Stimulated activated CD8-positive, alpha-beta memory T cell treated with anti-CD3 and anti-CD28 coated beads, Interleukin-12 subunit alpha, Interleukin-12 subunit beta, amount 100 ng/mL, for 1 hour (primary cell): ENCODE data around the gene ABCC4.

Source experiments
- DNase-seq: peaks from one replicate; pipeline ENCODE4 v3.0.0-alpha.2; 2020; ENCODE audit warnings: low read depth

Gene ABCC4, protein sequence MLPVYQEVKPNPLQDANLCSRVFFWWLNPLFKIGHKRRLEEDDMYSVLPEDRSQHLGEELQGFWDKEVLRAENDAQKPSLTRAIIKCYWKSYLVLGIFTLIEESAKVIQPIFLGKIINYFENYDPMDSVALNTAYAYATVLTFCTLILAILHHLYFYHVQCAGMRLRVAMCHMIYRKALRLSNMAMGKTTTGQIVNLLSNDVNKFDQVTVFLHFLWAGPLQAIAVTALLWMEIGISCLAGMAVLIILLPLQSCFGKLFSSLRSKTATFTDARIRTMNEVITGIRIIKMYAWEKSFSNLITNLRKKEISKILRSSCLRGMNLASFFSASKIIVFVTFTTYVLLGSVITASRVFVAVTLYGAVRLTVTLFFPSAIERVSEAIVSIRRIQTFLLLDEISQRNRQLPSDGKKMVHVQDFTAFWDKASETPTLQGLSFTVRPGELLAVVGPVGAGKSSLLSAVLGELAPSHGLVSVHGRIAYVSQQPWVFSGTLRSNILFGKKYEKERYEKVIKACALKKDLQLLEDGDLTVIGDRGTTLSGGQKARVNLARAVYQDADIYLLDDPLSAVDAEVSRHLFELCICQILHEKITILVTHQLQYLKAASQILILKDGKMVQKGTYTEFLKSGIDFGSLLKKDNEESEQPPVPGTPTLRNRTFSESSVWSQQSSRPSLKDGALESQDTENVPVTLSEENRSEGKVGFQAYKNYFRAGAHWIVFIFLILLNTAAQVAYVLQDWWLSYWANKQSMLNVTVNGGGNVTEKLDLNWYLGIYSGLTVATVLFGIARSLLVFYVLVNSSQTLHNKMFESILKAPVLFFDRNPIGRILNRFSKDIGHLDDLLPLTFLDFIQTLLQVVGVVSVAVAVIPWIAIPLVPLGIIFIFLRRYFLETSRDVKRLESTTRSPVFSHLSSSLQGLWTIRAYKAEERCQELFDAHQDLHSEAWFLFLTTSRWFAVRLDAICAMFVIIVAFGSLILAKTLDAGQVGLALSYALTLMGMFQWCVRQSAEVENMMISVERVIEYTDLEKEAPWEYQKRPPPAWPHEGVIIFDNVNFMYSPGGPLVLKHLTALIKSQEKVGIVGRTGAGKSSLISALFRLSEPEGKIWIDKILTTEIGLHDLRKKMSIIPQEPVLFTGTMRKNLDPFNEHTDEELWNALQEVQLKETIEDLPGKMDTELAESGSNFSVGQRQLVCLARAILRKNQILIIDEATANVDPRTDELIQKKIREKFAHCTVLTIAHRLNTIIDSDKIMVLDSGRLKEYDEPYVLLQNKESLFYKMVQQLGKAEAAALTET (N-terminal part only)

DNA sequence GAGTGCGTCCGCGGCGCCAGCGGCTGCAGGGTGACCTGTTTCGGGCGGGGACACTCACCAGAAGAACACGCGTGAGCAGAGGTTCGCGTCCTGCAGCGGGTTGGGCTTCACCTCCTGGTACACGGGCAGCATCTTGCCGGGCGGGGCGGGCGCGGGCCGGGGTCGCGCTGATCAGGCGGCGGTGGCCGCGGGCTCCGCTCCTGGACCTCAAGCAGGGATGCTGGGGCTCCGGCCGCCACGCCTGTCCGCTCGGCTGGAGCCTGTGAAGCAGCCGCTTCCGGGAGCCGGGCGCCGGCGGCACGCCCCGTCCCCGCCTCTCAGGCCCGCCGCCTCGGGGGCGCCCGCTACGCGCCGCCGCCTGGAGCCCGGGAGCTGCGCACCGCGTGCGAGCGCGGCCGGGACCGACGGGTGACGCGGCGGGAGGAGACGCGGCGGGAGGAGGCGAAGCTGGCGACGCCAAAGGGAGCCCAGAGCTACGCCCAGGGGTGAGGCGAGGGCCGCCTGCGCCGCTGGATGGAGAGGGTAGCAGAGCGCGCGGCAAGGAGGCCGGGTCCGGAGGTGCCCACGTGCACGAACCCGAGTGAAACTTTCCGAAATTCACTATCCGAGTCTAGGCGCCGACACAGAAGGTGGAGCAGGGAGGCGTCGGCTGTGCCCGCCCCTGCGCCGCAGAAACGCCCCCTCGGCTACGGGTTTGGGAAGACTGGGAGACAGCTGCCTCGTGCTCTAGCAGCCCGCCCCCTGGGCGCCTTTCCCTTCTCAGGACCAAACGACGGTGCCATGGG is at the start of gene ABCC4:
Gene ABCC4 (minus strand): TSS at position 269 of the 785 bp plus-strand sequence. CDS start 137 bp downstream, at position 132.
- DNase-seq, result peak; percentile 11

DNA sequence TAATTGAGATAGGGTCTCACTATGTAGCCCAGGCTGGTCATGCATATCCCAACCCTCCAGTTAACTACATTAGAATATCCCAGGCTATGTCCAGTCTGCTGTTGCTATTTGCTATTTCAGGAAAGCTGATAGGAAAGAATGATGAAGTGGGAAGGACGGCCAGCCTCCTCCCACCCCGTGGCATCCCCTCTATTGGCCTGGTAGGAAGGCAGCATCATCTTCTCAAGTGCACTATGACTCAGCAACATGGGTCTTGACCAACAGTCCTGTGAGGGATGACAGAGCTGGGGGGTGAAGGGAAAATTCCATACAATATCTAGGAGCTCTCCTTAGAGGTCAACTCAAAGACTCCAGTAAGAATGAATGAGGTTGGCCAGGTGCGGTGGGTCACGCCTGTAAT is 48.0 kb upstream of the ABCC4 start:
- no peak for DNase-seq

DNA sequence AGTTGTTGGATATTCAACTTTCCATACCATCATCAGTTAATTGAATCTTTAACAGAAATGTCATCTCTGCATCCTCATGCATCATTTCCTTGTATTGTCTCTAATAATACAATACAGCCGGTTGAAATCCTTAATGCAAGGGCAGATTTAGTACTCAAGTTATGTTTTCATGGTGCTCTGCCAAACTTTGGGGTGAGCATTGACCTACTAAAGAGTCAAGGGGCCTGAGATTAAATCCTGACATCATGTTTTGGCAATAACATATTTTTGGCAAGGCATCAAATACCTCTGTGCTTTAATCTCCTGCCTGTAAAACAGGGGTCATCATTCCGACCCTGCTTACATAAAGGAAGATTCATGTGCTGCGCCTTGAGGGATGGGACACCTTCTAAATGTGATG is 42.7 kb upstream of the ABCC4 start:
- no peak for DNase-seq

- no peak for DNase-seq
Measured at GRCh38 chr13:95341441-95341840, 40.2 kb upstream of the ABCC4 start.

DNA sequence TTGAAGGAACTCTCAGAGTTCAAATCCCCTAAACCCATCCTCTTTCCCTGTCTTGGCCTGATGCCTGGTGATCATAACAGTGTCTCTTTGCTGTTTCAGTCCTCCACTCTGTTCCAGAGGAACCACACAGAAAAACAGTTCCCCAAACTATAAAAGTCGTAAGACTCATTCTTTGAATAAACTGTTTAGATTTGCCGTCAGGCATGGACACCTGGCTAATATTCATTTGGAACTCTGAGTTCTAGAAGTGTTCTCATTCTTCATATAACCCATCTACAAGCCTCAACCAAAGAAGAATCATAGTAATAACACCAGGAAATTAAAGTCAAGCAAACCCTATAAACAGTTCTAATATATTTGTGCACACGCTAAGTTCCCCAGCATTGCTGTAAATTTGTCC is 37.7 kb upstream of the ABCC4 start:
- DNase-seq, result no peak

DNA sequence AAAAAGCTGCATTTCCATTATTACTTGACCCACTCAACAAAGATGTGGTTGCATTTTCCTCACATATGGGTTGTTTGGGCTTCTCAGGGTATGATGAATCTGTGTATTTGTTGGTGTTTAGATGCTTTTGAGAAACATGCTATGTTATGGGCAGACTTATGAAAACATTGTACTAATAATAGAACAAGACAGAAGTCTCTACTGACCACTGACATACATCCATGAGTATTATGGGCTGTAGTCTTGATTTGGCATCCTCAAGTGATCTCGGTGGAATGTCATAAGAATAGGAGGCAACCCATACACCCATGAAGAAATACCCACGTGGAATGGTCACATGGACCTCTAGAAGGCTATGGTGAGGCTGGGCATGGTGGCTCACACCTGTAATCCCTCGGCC is 36.3 kb upstream of the ABCC4 start:
- DNase-seq, result no peak

DNA sequence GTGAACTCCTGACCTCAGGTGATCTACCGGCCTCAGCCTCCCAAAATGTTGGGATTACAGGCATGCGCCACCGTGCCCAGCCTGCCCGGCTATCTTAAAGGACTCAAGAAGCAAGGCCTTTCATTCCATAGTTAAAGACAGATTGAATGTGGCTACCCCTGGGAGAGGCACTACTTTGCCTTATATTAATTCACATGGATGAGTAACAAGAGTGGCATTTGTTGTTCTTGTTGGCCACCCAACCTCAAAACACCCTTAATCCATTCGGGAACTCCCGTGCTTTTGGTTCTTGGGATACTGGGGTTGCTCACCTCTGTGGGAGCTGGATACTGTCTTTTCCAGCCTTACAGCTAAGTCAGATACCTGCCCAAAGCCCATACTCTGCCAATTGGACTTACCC is 34.4 kb upstream of the ABCC4 start:
- no peak for DNase-seq

DNA sequence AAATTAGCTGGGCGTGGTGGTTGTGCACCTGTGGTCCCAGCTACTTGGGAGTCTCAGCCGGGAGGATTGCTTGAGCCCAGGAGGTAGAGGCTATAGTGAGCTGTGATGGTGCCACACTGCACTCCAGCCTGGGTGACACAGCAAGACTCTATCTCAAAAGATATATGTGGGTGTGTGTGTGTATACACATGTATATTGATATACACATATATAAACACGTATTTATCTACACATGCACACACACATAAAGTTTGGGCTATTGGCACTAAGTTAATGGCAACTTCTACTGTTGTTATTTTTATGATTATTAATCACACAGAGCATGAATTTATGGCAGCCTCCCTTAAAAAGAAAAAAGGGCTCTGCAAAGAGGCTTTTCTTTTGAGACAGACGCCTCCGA is 27.1 kb upstream of the ABCC4 start:
- DNase-seq, result no peak

- DNase-seq, result no peak
Measured at GRCh38 chr13:95327190-95327589, 25.9 kb upstream of the ABCC4 start.

DNA sequence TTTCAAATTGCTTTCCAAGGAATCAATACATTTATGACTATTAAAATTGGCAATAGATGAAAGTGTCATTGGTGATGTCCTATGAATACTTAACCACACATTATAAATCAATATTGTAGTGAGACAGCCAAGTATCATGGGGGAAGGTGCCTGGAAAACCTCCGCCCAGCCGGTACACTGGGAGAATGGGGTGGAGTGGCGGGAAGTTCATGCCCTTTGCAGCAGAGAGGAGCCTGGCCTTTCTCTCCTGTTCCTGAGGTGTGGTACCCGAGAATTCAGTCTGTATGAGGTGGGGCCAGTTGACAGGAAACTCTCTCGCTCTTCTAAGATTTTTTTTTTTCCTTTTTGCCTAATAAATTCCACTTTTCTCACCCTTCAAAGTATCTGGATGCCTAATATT is 25.4 kb upstream of the ABCC4 start:
- DNase-seq, result no peak

DNA sequence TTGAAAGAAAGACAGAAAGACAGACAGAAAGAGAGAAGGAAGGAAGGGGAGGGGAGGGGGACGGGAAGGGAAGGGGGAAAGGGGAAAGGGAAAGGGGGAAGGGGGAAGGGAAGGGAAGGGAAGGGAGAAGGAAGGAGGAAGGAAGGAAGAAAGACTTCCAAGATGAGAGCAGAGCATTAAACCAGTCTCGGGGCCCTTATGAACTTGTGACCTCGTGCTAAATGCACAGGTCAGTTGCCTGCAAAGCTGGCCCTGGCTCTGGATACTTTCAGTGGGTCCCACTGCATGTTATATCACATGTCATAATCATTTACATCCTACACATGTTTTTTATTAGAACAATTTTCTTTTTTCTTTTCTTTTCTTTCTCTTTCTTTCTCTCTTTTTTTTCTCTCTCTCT is 24.2 kb upstream of the ABCC4 start:
- DNase-seq, result no peak

DNA sequence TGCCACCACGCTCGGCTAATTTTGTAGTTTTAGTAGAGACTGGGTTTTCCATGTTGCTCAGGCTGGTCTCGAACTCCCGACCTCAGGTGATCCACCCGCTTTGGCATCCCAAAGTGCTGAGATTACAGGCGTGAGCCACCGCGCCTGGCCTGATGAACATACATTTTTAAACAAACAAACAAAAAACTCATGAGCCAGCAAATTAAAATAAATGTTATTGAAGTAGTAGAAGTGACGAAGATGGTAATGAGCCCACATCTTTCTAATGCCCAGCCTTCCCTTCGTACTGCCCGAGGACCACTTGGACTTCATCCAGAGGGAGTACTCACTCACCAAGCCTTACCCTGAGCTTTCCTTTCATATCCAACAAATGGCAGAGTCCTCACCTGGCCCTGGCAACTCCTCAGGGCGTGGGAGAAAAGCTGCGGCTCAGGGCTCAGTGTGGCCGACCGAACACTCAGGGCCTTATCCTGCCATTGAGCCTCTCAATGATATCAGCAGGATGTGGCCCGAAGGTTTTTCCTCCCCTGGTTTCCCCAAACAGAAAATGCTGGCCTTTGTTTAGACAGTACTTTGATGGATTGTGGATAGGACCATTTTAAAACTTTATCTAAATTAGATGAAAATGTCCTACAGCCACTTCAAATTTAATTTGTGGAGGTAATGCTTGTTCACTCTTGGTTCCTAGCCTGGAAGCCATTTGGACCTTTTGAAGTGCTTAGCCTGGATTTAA is 22.8 kb upstream of the ABCC4 start:
- DNase-seq, result no peak

DNA sequence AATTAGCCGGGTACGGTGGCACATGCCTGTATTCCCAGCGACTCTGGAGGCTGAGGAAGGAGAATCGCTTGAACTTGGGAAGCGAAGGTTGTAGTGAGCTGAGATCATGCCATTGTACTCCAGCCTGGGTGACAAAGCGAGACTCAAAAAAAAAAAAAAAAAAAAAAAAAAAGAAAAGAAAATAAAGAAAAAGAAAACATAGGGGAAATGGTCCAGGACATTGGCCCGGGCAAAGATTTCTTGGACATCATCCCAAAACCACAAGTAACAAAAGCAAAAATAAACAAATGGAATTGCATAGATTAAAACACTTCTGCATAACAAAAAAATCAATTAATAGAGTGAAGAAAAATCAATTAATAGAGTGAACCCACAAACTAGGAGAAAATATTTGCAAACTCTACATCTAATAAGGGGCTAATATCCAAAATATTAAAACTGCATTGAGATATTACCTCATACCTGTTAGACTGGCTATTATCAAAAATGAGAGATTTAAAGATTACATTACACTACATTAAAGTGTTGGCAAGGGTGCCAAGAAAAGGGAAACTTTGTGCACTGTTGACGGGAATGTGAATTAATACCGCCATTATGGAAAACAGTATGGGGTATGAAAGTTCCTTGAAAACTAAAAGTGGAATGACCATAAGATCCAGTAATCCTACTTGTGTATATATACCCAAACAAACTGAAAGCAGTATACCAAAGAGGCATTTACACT is 18.5 kb upstream of the ABCC4 start:
- no peak for DNase-seq

GRCh38 chr13:95317039-95317989 is 16.1 kb upstream of the ABCC4 start:
- no peak for DNase-seq

DNA sequence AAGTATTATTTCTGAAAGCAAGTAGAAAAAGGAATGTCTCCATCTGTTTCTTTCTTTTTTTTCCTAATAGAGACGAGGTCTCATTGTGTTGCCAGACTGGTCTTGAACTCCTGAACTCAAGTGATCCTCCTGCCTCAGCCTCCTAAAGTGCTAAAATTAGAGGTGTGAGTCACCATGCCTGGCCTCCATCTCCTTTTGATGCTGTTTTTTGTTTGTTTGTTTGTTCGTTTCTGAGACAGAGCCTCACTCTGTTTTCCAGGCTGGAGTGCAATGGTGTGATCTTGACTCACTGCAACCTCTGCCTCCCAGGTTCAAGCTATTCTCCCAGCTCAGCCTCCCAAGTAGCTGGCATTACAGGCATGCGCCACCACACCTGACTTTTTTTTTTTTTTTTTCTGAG is 14.5 kb upstream of the ABCC4 start:
- no peak for DNase-seq

GRCh38 chr13:95307507-95307906 is 6.3 kb upstream of the ABCC4 start:
- DNase-seq, result no peak

DNA sequence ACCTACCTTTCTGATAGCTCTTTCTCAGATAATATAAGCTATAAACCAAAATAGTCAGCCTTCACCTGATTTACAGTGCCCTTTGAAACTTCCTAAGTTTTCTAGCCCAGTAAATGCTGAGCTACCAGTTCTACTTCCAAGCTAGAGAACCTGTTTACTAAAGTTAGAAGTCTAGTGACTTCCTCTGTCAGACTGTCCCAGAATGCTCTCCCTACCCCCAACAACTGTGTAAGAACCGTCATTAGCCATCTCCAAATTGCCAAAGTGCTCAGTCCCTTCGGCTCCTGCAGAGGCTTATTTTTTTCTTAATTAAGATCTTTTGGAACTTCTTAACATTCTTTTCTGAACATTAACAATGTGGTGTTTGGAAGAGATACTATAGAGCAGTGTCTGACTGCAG is 3.2 kb upstream of the ABCC4 start:
- DNase-seq, result no peak

GRCh38 chr13:95301968-95302393 is 730 bp upstream of the ABCC4 start:
- no peak for DNase-seq

DNA sequence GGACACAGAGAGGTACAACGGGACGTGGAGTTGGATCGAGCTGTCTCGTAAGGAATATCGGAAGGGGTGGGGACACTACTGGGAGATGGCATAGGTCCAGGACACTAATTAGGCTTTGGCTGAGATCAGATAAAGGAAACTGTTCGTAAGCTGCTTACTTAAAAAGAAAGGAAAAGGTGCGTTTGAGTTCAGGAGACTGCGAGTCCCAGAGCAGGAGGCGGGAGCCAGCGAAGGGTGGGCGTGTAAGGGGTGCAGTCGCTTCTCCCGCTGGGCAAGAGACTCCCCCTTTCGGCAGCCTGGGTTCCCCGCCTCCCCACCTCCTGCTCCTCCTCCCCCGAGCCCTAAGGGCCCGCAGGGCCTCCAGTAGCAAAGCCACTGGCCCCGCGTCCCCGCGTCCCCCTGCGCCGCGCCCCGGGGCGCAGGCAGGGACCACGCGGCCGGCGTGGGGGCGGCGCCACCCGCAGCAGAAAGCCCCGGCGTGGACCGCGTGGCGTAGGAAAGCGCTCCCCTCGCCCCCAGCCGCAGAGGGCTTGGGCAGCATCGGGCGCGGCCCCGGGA is 547 bp downstream of the ABCC4 start:
- peak; percentile 9 for DNase-seq
